SIG-M5 treated with dmso at 0.1 percent for 504 hours (cell line): ENCODE measurements around the gene KIF2C.
A peak's percentile ranks its signal among the peaks of the same experiment; 100 is the strongest.
"Not testable (repeated sequence)": the region's sequence is repeated elsewhere in the genome, so short reads cannot be mapped to it uniquely, and the experiment has no call there.

ENCODE experiments used
- DNase-seq: peaks from one replicate; lab custom pipeline; 2025; ENCODE audit not compliant: unreplicated experiment; lab: John Stamatoyannopoulos, UW

KIF2C gene

DNA sequence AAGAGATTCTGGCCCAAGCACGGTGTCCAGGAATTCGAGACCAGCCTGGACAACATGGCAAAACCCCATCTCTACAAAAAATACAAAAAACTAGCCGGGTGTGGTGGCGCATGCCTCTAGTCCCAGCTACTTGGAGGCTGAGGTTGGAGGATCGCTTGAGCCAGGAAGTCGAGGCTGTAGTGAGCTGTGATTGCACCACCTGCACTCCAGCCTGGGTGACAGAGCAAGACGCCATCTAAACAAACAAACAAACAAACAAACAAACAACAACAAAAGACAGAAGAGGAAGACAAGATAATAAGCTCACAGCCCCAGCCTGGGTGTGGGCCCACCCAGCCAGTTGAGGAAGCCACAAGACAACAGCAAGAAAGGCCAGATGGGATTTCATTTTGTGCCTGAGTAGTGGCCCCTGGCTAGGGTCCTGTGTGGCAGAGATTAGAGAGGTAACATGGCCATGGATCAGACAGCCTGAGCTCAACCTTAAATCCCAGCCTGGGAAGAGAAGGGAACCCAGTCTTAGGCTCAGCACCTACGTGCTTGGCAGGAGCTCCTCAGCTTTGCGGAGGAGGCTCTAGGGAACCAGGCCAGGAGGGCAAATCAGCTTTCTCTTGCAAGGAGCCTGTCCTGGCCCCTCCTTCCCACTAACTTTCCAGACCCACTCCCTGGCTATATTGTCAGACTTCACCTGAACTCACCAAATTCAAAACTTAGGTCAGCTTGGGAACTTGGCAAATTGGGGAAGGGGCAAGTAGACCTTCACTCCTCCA lies 53.3 kb downstream of the KIF2C start:
- no peak for DNase-seq

GRCh38 chr1:44797886-44798285 lies 58.2 kb downstream of the KIF2C start:
- not testable (repeated sequence) for DNase-seq

GRCh38 chr1:44798481-44799365 lies 59.1 kb downstream of the KIF2C start:
- no peak for DNase-seq

GRCh38 chr1:44799770-44800584 lies 60.3 kb downstream of the KIF2C start, which contains the start of gene PLK3:
PLK3 (plus strand) TSS chr1:44800377; CDS start chr1:44800464, 87 bp downstream.
- DNase-seq = peak; percentile 95

- DNase-seq = no peak
These were observed 62.1 kb downstream of the KIF2C start for GRCh38 chr1:44801491-44802305.

DNA sequence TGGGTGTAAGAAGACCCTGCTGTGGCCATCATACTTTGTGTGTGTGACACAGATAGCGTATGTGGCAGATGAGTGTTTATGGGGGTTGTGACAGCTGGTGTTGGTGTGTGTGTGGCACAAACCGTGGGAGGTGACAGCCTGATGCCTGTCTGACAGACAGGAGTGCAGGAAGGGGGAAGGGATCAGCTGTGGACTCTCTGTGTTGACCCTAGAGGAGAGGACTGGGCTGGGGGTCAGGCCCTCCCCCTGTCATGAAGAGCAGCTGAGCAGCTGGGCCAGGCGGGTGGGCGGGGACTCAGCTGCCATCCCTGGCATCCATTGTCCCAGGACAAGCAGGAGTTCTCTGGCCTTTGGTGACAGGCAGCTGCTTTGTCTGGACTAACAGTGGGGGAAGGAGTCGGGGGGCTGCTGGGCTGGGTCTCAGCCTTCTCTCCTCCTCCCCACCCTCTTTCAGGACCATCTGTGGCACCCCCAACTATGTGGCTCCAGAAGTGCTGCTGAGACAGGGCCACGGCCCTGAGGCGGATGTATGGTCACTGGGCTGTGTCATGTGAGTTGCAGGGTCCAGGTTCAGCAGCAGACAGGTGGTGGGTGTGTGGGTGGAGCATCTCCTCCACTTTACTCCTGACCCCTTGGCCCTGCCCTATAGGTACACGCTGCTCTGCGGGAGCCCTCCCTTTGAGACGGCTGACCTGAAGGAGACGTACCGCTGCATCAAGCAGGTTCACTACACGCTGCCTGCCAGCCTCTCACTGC lies 62.8 kb downstream of the KIF2C start:
- no peak for DNase-seq

- no peak for DNase-seq
These were observed 63.4 kb downstream of the KIF2C start for GRCh38 chr1:44803062-44803311.

GRCh38 chr1:44803312-44804095 lies 63.9 kb downstream of the KIF2C start:
- DNase-seq = no peak

DNA sequence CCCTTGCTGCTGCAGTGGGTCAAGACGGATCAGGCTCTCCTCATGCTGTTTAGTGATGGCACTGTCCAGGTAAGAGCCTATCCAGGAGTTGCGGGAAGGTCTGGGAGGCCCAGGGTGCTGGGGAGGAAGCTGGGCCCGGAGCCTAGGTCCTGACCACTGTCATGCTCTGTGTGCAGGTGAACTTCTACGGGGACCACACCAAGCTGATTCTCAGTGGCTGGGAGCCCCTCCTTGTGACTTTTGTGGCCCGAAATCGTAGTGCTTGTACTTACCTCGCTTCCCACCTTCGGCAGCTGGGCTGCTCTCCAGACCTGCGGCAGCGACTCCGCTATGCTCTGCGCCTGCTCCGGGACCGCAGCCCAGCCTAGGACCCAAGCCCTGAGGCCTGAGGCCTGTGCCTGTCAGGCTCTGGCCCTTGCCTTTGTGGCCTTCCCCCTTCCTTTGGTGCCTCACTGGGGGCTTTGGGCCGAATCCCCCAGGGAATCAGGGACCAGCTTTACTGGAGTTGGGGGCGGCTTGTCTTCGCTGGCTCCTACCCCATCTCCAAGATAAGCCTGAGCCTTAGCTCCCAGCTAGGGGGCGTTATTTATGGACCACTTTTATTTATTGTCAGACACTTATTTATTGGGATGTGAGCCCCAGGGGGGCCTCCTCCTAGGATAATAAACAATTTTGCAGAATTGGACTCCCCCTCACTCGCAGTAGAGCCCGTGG lies 65.8 kb downstream of the KIF2C start:
- DNase-seq = no peak

DNA sequence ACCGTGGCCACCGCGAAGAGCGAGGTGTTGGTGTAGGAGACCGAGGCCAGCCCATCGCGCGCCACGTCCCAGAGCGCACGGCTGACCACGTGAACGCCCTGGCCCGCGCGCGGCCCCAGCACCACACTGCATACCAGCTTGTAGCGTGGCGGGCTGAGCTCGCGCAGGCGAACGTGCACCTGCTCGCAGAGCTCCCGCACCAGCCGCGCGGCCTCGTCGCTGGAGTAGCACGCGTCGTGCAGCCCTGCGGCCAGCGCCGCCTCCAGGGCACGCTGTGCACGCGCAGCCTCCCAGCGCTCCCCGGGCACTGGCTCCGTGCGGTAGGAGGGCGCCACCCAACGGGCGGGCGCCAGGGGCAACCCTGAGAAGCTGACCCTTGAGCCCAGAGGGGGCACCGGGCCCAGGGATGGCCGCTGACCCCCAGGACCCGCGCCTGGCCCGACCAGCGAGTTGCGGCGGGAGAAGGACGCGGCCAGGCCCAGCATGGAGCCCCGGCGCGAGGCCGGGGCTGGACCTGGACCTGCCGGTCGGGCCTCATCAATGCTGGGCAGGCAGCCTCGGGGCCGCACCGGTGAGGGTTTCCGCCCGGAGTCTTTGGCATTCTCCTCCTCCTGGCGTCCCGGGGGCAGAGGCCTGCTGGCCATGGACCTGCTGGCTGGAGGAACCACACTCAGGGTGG lies 66.5 kb downstream of the KIF2C start:
- no peak for DNase-seq

DNA sequence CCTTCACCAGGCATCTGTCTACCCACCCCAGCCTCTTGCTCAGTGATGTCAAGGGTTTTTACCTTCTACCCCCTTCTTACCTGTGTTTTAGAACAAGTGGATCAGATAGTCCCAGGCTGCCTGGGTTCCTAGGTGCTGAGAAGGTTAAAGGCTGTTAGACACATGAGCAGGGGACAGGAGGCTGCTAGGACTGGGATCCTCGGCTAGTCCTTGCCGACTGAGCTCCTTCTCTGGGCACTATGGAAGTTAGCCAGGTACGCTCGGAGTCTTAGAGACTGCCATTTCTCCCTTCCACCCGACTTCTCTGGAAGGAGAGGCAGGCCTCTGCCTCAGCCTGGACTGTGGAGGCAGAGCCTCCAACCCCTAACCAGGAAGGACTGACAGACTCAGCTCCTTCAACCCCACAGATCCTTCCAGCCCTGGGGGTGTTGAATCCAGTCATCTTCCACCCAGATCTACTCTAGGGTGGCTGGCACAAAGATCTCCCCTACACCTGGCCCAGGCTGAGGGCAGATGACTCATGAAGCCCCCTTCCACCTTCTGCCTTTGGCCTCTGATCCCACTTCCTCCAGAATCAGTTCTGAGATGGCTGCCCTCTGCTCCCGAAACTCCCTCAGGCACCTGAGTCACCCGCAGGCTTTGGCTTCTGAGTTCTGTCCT lies 67.2 kb downstream of the KIF2C start, which contains the start of gene DYNLT4:
Gene DYNLT4 (minus strand): TSS at position 648 of the 660 bp plus-strand sequence. CDS start 683 bp downstream, outside the sequence.
- no peak for DNase-seq

GRCh38 chr1:44807364-44808062 lies 67.9 kb downstream of the KIF2C start:
- peak; percentile 94 for DNase-seq

DNA sequence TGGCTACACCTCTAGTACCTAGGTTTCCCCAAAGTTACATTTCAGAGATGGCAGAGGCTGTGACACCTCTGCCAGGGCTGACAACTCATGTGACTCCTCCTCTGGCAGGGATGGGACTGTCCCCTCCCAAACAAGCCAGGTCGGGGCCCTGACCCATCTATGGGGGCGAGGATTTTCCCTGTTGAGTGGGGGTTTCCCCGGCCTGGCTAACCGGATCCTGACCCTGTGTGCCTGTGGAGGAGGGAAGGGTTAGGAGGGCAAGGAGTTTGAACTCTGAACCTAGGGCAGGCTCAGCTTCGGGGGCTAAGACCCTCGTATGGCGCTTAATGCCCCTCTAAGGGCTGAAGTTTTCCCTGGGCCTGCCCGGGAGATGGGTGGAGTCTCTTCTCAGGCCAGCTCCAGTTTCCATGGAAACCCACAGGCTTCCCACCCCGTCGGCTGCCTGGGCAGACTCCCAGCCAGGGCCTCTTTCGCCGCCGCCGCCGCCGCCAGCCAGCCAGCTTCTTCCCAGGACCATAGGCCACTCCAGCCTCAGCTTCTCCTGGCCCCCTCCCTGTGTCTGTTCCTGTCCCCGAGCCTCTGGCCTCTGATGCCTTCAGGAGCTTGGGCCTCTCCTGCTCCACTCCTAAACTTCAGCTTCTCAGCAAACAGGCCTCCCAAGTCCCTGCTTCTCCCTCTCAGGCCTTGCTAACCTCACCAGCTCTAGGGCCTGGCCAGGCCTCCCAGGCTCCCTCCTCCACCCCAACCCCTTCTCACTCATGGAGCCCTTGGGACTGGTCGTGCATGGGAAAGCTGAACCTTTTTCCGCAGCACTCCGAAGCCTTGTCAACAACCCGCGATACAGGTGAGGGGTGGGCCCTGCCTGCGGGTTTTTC lies 68.7 kb downstream of the KIF2C start, which contains the start of gene BTBD19:
Gene BTBD19 (plus strand): TSS at position 461 of the 875 bp plus-strand sequence. CDS start 298 bp downstream, at position 759.
- DNase-seq = no peak

- DNase-seq = peak; percentile 83
These were observed 69.6 kb downstream of the KIF2C start for GRCh38 chr1:44808938-44809917.
